GM12873 (cell line): Measurements from ENCODE around the gene IGSF9B.

ENCODE experiments used
- CTCF ChIP-seq: IDR thresholded peaks from 2 replicates; pipeline ENCODE4 v1.5.1; 2012; ENCODE audit warnings: low read depth, mild to moderate bottlenecking, moderate library complexity, low read length, control low read depth; ENCODE audit not compliant: insufficient read depth; ENCODE audit errors: missing control alignments

IGSF9B gene

GRCh38 chr11:133911171-133911570 lies 45.6 kb downstream of the IGSF9B start:
- peak; percentile 44 for TF ChIP-seq CTCF

- TF ChIP-seq CTCF = no peak
These were observed 46.7 kb downstream of the IGSF9B start for GRCh38 chr11:133910101-133910500.

GRCh38 chr11:133908827-133909226 lies 47.9 kb downstream of the IGSF9B start:
- TF ChIP-seq CTCF = no peak

GRCh38 chr11:133907841-133908241 lies 48.9 kb downstream of the IGSF9B start:
- no peak for TF ChIP-seq CTCF

- no peak for TF ChIP-seq CTCF
These were observed 49.6 kb downstream of the IGSF9B start for GRCh38 chr11:133907216-133907615.

GRCh38 chr11:133906746-133907145 lies 50.0 kb downstream of the IGSF9B start:
- no peak for TF ChIP-seq CTCF

- no peak for TF ChIP-seq CTCF
These were observed 50.5 kb downstream of the IGSF9B start for GRCh38 chr11:133906241-133906640.

- no peak for TF ChIP-seq CTCF
These were observed 51.1 kb downstream of the IGSF9B start for GRCh38 chr11:133905677-133906156.
